ENCODE results near the gene FUBP1. TPM values are rescaled to one million over a fixed set of nuclear protein-coding genes. Genes with fewer than 3 reads are reported as not detected.

The FUBP1 gene
- polyA plus RNA-seq, 1 of the 3 experiments (the other 2 are of a cell fraction), result 64.1 TPM

GRCh38 chr1:77955709-77956108 is 23.2 kb downstream of the FUBP1 start:
- no peak overlapping the region for H3K9ac ChIP-seq
- no peaks in the 10 kb centered on the region for H3K27me3 ChIP-seq (ENCODE audit: insufficient read depth)
- peaks cover 0 to 6% of the 10 kb centered on the region in 2 experiments; a peak in 2 of 4 replicates for H3K4me1 ChIP-seq (ENCODE audit: control insufficient read depth in 1 of 2, insufficient read depth in 2 of 2, low read depth in 1 of 2, low read length in 1 of 2)
- H3K36me3 ChIP-seq (replicated peaks in 1 of 2; ENCODE audit: control insufficient read depth in 1 of 2, insufficient read depth in 2 of 2, low read length in 1 of 2), result peaks cover 93 to 98% of the 10 kb centered on the region in 2 experiments
- H3K9me3 ChIP-seq, result no peaks in the 10 kb centered on the region
- no peak overlapping the region for H2AFZ ChIP-seq (ENCODE audit: low read depth)
- H4K20me1 ChIP-seq (ENCODE audit: insufficient read depth), result peaks cover 5% of the 10 kb centered on the region
- no peak overlapping the region for H3K4me3 ChIP-seq (ENCODE audit: low read depth in 2 of 2, low read length in 1 of 2)
- peaks cover 43% of the 10 kb centered on the region for H3F3A ChIP-seq (replicated peaks; ENCODE audit: insufficient read depth)
- ChIA-PET CTCF (interaction anchor here (1.2 kb wide), 1 partner anchor 20 kb away, joined by 3 read pairs; no protein-coding TSS in a partner anchor), POLR2A (no interaction called here)
- no peaks in the 10 kb centered on the region for H3K9me2 ChIP-seq
- TF ChIP-seq REST (IDR thresholded peaks at IDR 0.05; ENCODE audit: low read depth, low read length), result no peak
- TF ChIP-seq CTCF (IDR thresholded peaks at IDR 0.05), result no peak
- no peak for TF ChIP-seq TCF12 (IDR thresholded peaks at IDR 0.05)
- TF ChIP-seq FOXJ3 (CRISPR knock-in tag; IDR thresholded peaks at IDR 0.05), result no peak
- TF ChIP-seq TEAD4 (IDR thresholded peaks at IDR 0.05; ENCODE audit: borderline replicate concordance, insufficient read depth), result no peak
- no peak for TF ChIP-seq POLR2AphosphoS5 (IDR thresholded peaks at IDR 0.05; ENCODE audit: low read depth, low read length)
- no peak overlapping the region for H3K27ac ChIP-seq (ENCODE audit: low read depth in 2 of 2, low read length in 1 of 2)
- no peak overlapping the region for H3K4me2 ChIP-seq
- peaks cover 70% of the 10 kb centered on the region for H3K79me2 ChIP-seq (ENCODE audit: insufficient read depth)
- WGBS (ENCODE audit: low lambda C conversion rate), result 96% methylated on average over 3 of the region's 3 CpGs
- no peak for DNase-seq

GRCh38 chr1:77954521-77954920 is 24.4 kb downstream of the FUBP1 start:
- no peaks in the 10 kb centered on the region for H3K27me3 ChIP-seq (ENCODE audit: insufficient read depth)
- H3K79me2 ChIP-seq (ENCODE audit: insufficient read depth), result peaks cover 70% of the 10 kb centered on the region
- ChIA-PET POLR2A (no interaction called here), CTCF (no interaction called here)
- no peaks in the 10 kb centered on the region for H3K9me2 ChIP-seq
- no peak overlapping the region for H3K4me2 ChIP-seq
- peaks cover 0 to 6% of the 10 kb centered on the region in 2 experiments; a peak in 3 of 4 replicates for H3K4me1 ChIP-seq (ENCODE audit: control insufficient read depth in 1 of 2, insufficient read depth in 2 of 2, low read depth in 1 of 2, low read length in 1 of 2)
- H3K36me3 ChIP-seq (replicated peaks in 1 of 2; ENCODE audit: control insufficient read depth in 1 of 2, insufficient read depth in 2 of 2, low read length in 1 of 2), result peaks cover 93 to 95% of the 10 kb centered on the region in 2 experiments
- no peak overlapping the region for H3K4me3 ChIP-seq (ENCODE audit: low read depth in 2 of 2, low read length in 1 of 2)
- no peaks in the 10 kb centered on the region for H3K9me3 ChIP-seq
- H3K27ac ChIP-seq (ENCODE audit: low read depth in 2 of 2, low read length in 1 of 2), result peak overlapping the region in 1 of 2 experiments; percentile 18; a peak in 1 of 4 replicates
- H4K20me1 ChIP-seq (ENCODE audit: insufficient read depth), result peaks cover 5% of the 10 kb centered on the region
- 90% methylated on average over 2 of the region's 2 CpGs for WGBS (ENCODE audit: low lambda C conversion rate)
- no peak for DNase-seq
- peaks cover 42% of the 10 kb centered on the region for H3F3A ChIP-seq (replicated peaks; ENCODE audit: insufficient read depth)
- peak; percentile 23; the same call in 1 of the 2 replicates for TF ChIP-seq FOSL2 (IDR thresholded peaks at IDR 0.05; ENCODE audit: borderline replicate concordance, low read depth)
- no peak for TF ChIP-seq SIN3A (IDR thresholded peaks at IDR 0.05; ENCODE audit: borderline replicate concordance, low read depth, low read length)
- no peak overlapping the region for H2AFZ ChIP-seq (ENCODE audit: low read depth)
- no peak overlapping the region for H3K9ac ChIP-seq
